ENCODE results near the gene ANKRD11. TPM values are rescaled to one million over a fixed set of nuclear protein-coding genes. Genes with fewer than 3 reads are reported as not detected.

ANKRD11 gene
- total RNA-seq, 1 experiment from 2014 or later = 266 TPM

GRCh38 chr16:89285381-89285780 is 205.0 kb downstream of the ANKRD11 start:
- no peak overlapping the region for H2AFZ ChIP-seq (ENCODE audit: low read depth, low read length, poor library complexity, severe bottlenecking)
- intact Hi-C loops (cut with micrococcal nuclease) = no loop called here
- H3K27me3 ChIP-seq (ENCODE audit: insufficient read depth, low read length) = no peaks in the 10 kb centered on the region
- H3K4me2 ChIP-seq (ENCODE audit: low read length) = no peak overlapping the region
- H3K9me2 ChIP-seq (ENCODE audit: insufficient read depth) = no peaks in the 10 kb centered on the region
- H4K20me1 ChIP-seq (ENCODE audit: insufficient read depth) = peaks cover 3% of the 10 kb centered on the region; the same call in 1 of the 2 replicates
- RAD21 ChIA-PET (ENCODE audit: low non-redundant PET in 1 of 2, low total read pairs in 2 of 2, uncharacterized antibody in 2 of 2, unreplicated experiment in 2 of 2) = no interaction called here
- H3K4me3 ChIP-seq (replicated peaks in 1 of 2; ENCODE audit: low read depth in 1 of 2, low read length in 2 of 2) = no peak overlapping the region
- no peak for TF ChIP-seq SIN3A (IDR thresholded peaks at IDR 0.05; ENCODE audit: low read depth)
- TF ChIP-seq CBX3 (IDR thresholded peaks at IDR 0.05; ENCODE audit: low read depth) = no peak
- TF ChIP-seq REST (IDR thresholded peaks at IDR 0.05; ENCODE audit: low read depth) = no peak
- TF ChIP-seq ATF3 (IDR thresholded peaks at IDR 0.05) = no peak
- TF ChIP-seq ELF1 (IDR thresholded peaks at IDR 0.05; ENCODE audit: borderline replicate concordance, low read depth) = no peak
- TF ChIP-seq MAX (IDR thresholded peaks at IDR 0.05) = no peak
- TF ChIP-seq EZH2 (IDR thresholded peaks at IDR 0.05) = no peak
- TF ChIP-seq EZH2phosphoT487 (IDR thresholded peaks at IDR 0.05; ENCODE audit: borderline replicate concordance) = no peak
- no peak for TF ChIP-seq JUND (IDR thresholded peaks at IDR 0.05)
- TF ChIP-seq POLR2AphosphoS5 (IDR thresholded peaks at IDR 0.05; ENCODE audit: low read depth, low read length) = no peak
- no peak for TF ChIP-seq YY1 (IDR thresholded peaks at IDR 0.05; ENCODE audit: extremely low read depth, insufficient replicate concordance, low read depth, low read length)
- no peak overlapping the region for H3K9ac ChIP-seq (ENCODE audit: low read length)
- H3K9me3 ChIP-seq (ENCODE audit: control insufficient read depth in 1 of 2, insufficient read depth in 1 of 2, low read depth in 1 of 2, low read length in 2 of 2) = no peaks in the 10 kb centered on the region
- peaks cover 58 to 66% of the 10 kb centered on the region in 2 experiments; a peak in 3 of 4 replicates for H3K36me3 ChIP-seq (ENCODE audit: control insufficient read depth in 1 of 2, insufficient read depth in 2 of 2, low read length in 2 of 2)
- H3K79me2 ChIP-seq (ENCODE audit: insufficient read depth, low read length) = peaks cover 23% of the 10 kb centered on the region; the same call in 1 of the 2 replicates
- CTCF ChIA-PET = no interaction called here
- no peaks in the 10 kb centered on the region for H3K4me1 ChIP-seq (ENCODE audit: control insufficient read depth in 1 of 2, insufficient read depth in 2 of 2, low read length in 2 of 2)
- POLR2A ChIA-PET = no interaction called here
- DNase-seq (ENCODE audit: low read depth, low spot score) (no peak), ATAC-seq (no peak)
- H3K27ac ChIP-seq (ENCODE audit: low read depth, low read length) = no peak overlapping the region
- no TSS peak for BruUV-seq (replicated peaks)

All from HCT116 (cell line).